Retina (tissue), 1 donor: ENCODE data around the gene AMPH.
"Not testable (repeated sequence)": the region's sequence is repeated elsewhere in the genome, so short reads cannot be mapped to it uniquely, and the experiment has no call there.

Experiments used
- DNase-seq: peaks from one replicate; pipeline ENCODE4 v3.0.0-alpha.2; 2016

AMPH gene

GRCh38 chr7:38345299-38346172 is 285.6 kb downstream of the AMPH start:
- DNase-seq: peak; percentile 33

GRCh38 chr7:38344741-38345140 is 286.4 kb downstream of the AMPH start:
- not testable (repeated sequence) for DNase-seq

GRCh38 chr7:38342135-38342534 is 289.0 kb downstream of the AMPH start:
- DNase-seq: not testable (repeated sequence)

- peak; percentile 49 for DNase-seq
Observed at GRCh38 chr7:38341172-38341705, 289.9 kb downstream of the AMPH start.

GRCh38 chr7:38339953-38340819 is 291.0 kb downstream of the AMPH start:
- peak; percentile 44 for DNase-seq

GRCh38 chr7:38336148-38336515 is 295.0 kb downstream of the AMPH start:
- not testable (repeated sequence) for DNase-seq

- peak; percentile 79 for DNase-seq
Observed at GRCh38 chr7:38335492-38336147, 295.6 kb downstream of the AMPH start.

- no peak for DNase-seq
Observed at GRCh38 chr7:38335128-38335491, 296.1 kb downstream of the AMPH start.

- no peak for DNase-seq
Observed at GRCh38 chr7:38334163-38334562, 297.0 kb downstream of the AMPH start.
